CD4-positive, alpha-beta memory T cell (primary cell): Measurements from ENCODE around the gene CBLC. TPM values are rescaled to one million over a fixed set of nuclear protein-coding genes. Genes with fewer than 3 reads are reported as not detected.

Experiments used
- CTCF ChIA-PET: fragments of 350-600 bp; sonication (Branson Sonifier 250); formaldehyde crosslinking; loops from one replicate; lab custom pipeline; 2021; ENCODE audit warnings: inconsistent platforms; ENCODE audit not compliant: partially characterized antibody; lab: Charles Lee
- POLR2A ChIA-PET: fragments of 350-600 bp; sonication (Branson Sonifier 250); formaldehyde crosslinking; loops from one replicate; lab custom pipeline; 2021; ENCODE audit not compliant: partially characterized antibody; lab: Charles Lee
- DNase-seq, 5 donors: peaks; one replicate each; pipeline versions ENCODE4 v3.0.0 to v3.0.0-alpha.2; 2020 to 2022; ENCODE audit warnings: mixed read lengths in 1 of 5
- H3K27ac ChIP-seq: one replicate; pipeline ENCODE4 v1.7.0; 2013; ENCODE audit warnings: low read depth, low read length
- H3K27me3 ChIP-seq: 2 replicates; pipeline ENCODE4 v1.7.0; 2013; ENCODE audit warnings: mild to moderate bottlenecking, low read length, moderate library complexity; ENCODE audit not compliant: insufficient read depth
- H3K36me3 ChIP-seq: 2 replicates; pipeline ENCODE4 v1.7.0; 2013; ENCODE audit warnings: mild to moderate bottlenecking, low read length, moderate library complexity; ENCODE audit not compliant: insufficient read depth
- H3K4me1 ChIP-seq: 2 replicates; pipeline ENCODE4 v1.7.0; 2013; ENCODE audit warnings: mild to moderate bottlenecking, low read length, moderate library complexity; ENCODE audit not compliant: insufficient read depth
- H3K4me3 ChIP-seq, 2 donors: one replicate each; pipeline ENCODE4 v1.7.0; 2013; ENCODE audit warnings: low read length in 2 of 2, mild to moderate bottlenecking in 1 of 2
- H3K9me3 ChIP-seq, 2 donors: one replicate each; pipeline ENCODE4 v1.7.0; 2013; ENCODE audit warnings: low read length in 2 of 2, control low read depth in 1 of 2; ENCODE audit not compliant: control insufficient read depth in 1 of 2
- H3K27ac Mint-ChIP-seq, 7 donors: one replicate each; pipeline ENCODE4 v1.8.0; 2020 to 2021; ENCODE audit warnings: mixed read lengths in 7 of 7, mild to moderate bottlenecking in 6 of 7, inconsistent platforms in 3 of 7, moderate library complexity in 3 of 7
- H3K27me3 Mint-ChIP-seq, 2 donors: one replicate each; pipeline ENCODE4 v1.8.0; 2020 to 2021; ENCODE audit warnings: mixed read lengths in 2 of 2
- H3K36me3 Mint-ChIP-seq, 2 donors: one replicate each; pipeline ENCODE4 v1.8.0; 2020 to 2021; ENCODE audit warnings: mixed read lengths in 2 of 2, inconsistent platforms in 1 of 2, mild to moderate bottlenecking in 1 of 2
- H3K4me1 Mint-ChIP-seq, 4 donors: one replicate each; pipeline ENCODE4 v1.8.0; 2020 to 2021; ENCODE audit warnings: mixed read lengths in 4 of 4, mild to moderate bottlenecking in 1 of 4
- H3K4me3 Mint-ChIP-seq, 8 donors: one replicate each; pipeline ENCODE4 v1.8.0; 2020 to 2021; ENCODE audit warnings: mixed read lengths in 8 of 8, mild to moderate bottlenecking in 7 of 8, moderate library complexity in 6 of 8, inconsistent platforms in 3 of 8
- H3K9me3 Mint-ChIP-seq, 8 donors: one replicate each; pipeline ENCODE4 v1.8.0; 2020 to 2021; ENCODE audit warnings: mixed read lengths in 8 of 8, mild to moderate bottlenecking in 5 of 8, inconsistent platforms in 3 of 8, moderate library complexity in 1 of 8
- intact Hi-C: fragments of 100-400 bp; cut with micrococcal nuclease; formaldehyde crosslinking; loops from one replicate; pipeline ENCODE4 v1.15.1; 2023
- polyA plus RNA-seq, 2 donors: library from polyadenylated mRNA; unstranded; fragments of 300-500 nt; fragmentation: Illumina TruSeq; gene quantifications; one replicate each; pipeline ENCODE4 v1.2.3, GENCODE V29; 2021
- total RNA-seq, 2 experiments: library from RNA; stranded (reverse); gene quantifications; one replicate each; pipeline ENCODE4 v1.2.3, GENCODE V29; 2021

The CBLC gene
- total and polyA plus RNA-seq, 4 experiments from 2014 or later: not detected

DNA sequence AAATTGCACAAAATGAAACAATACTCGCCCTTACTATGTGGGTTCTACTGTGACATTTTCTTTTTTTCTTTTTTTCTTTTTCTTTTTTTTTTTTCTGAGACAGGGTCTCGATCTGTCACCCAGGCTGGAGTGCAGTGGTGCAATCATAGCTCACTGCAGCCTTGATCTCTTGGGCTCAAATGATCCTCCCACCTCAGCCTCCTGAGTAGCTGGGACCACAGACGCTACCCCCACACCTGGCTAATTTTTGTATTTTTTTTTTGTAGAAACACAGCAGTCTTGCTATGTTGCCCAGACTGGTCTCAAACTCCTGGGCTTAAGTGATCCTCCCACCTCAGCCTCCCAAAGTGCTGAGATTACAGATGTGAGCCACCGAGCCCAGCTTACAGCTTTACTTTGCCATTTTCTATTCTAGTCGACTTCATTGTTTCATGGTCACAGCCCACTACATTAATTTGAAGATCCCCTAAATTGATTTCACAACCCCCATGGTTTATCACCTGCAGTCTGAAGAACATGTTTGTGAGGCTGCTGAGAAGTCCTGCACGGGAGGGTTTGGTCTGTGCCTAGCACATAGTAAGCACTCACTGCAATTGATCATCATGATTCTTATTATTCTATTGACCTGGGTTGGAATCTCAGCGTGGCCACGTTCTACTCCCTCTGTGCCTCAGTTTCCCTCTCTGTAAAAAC lies 25.4 kb upstream of the CBLC start:
- Mint-ChIP-seq H3K4me1 (peaks cover 40 to 79% (median 59%) of the 10 kb centered on the region in 4 donors), H3K9me3 (no peaks in the 10 kb centered on the region), H3K27ac (peak overlapping the region; percentile 97 to 100 (median 98)), H3K27me3 (no peaks in the 10 kb centered on the region), H3K4me3 (peak overlapping the region; percentile 89 to 96 (median 93)), H3K36me3 (peaks cover 16 to 52% of the 10 kb centered on the region in 2 donors)
- H3K27ac ChIP-seq: peak overlapping the region; percentile 95
- H3K9me3 ChIP-seq: no peaks in the 10 kb centered on the region
- ChIA-PET POLR2A (interaction anchor here (0.6 to 1.7 kb wide), 5 partner anchors 9 to 28 kb away, joined by 3 to 8 read pairs (median 7); no protein-coding TSS in a partner anchor), CTCF (interaction anchor here (2.1 to 4.9 kb wide), 3 partner anchors 19 to 63 kb away, joined by 6 to 41 read pairs (median 13); no protein-coding TSS in a partner anchor)
- DNase-seq: no peak
- no peaks in the 10 kb centered on the region for H3K27me3 ChIP-seq
- H3K4me1 ChIP-seq: peaks cover 73% of the 10 kb centered on the region
- H3K4me3 ChIP-seq: peak overlapping the region; percentile 15 to 53
- peaks cover 12% of the 10 kb centered on the region for H3K36me3 ChIP-seq
- intact Hi-C loops: no loop called here

DNA sequence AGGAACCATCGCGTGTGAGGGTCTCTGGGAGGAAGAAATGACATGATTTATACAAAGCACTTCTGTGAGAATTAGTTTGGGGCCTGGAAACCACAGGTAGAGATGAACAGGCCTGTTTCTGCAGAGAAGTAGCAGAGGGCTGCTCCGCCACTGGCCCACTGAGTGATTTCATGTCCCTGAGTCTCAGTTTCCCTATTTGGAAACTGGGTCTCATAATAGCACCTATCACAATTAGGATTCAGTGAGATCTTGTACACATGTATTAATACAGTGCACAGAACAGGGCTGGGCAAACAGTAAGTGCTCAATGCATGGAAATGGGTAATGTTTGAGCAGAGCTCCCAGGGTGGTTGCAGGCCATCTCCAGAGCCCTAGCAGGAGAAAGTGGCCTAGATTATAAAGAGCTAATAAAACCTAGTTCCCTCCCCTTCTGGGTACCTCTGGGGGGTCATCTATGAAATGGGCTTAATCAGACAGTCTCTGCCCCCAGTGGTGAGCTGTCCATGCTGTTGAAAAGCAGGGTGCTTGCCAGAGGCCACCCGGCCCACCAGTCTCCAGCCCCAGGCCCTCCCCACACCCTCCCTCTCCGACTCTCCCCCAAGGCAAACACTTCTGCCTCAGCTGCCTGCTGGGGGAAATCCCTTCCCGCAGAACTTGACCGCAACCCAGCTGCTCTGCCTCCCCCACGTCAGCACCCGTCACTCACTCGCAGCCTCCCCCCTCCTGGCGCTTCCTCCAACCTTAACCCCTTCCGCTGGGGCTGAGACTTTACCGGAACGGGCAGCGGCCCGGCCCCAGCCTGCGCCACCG lies 24.7 kb upstream of the CBLC start:
- H3K9me3 Mint-ChIP-seq: no peaks in the 10 kb centered on the region
- H3K4me1 ChIP-seq: peaks cover 68% of the 10 kb centered on the region
- H3K36me3 Mint-ChIP-seq: peaks cover 16 to 53% of the 10 kb centered on the region in 2 donors
- H3K9me3 ChIP-seq: no peaks in the 10 kb centered on the region
- peak overlapping the region; percentile 95 for H3K27ac ChIP-seq
- H3K27me3 ChIP-seq: no peaks in the 10 kb centered on the region
- ChIA-PET CTCF (interaction anchor here (0.5 to 4.9 kb wide), 5 partner anchors 14 to 64 kb away, joined by 3 to 41 read pairs (median 6); no protein-coding TSS in a partner anchor), POLR2A (interaction anchor here (1.0 to 1.7 kb wide), 6 partner anchors 8 to 29 kb away, joined by 3 to 8 read pairs (median 7); no protein-coding TSS in a partner anchor)
- no peaks in the 10 kb centered on the region for H3K27me3 Mint-ChIP-seq
- peak; percentile 95 to 98 (median 97) for DNase-seq
- H3K4me1 Mint-ChIP-seq: peaks cover 38 to 76% (median 54%) of the 10 kb centered on the region in 4 donors
- peak overlapping the region; percentile 97 to 100 (median 98) for H3K27ac Mint-ChIP-seq
- H3K4me3 Mint-ChIP-seq: peak overlapping the region; percentile 89 to 96 (median 93)
- intact Hi-C loops: loop anchor here (1.0 kb wide), 2 partner anchors 17 to 29 kb away; no protein-coding TSS in a partner anchor
- peak overlapping the region; percentile 15 to 53 for H3K4me3 ChIP-seq
- peaks cover 17% of the 10 kb centered on the region for H3K36me3 ChIP-seq

DNA sequence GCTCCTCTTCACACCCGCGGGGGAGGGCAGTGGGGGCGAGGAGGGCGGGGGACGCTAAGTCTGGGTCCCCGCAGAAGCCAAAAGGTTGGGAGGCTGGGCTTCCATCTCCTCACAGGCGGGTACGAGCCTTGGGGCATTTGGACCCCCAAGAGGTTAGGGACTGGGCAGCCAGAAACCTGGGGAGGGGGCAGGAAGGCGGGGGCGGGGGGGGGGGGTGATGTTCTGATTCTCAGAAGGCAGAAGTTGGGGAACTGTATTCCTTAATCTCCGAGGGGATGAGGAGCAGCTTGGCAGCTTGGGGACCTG lies 24.1 kb upstream of the CBLC start:
- no peak for DNase-seq
- H3K4me1 ChIP-seq: peaks cover 68% of the 10 kb centered on the region
- peak overlapping the region; percentile 74 to 90 for H3K4me3 ChIP-seq
- Mint-ChIP-seq H3K27ac (peak overlapping the region; percentile 97 to 100 (median 98)), H3K27me3 (no peaks in the 10 kb centered on the region), H3K4me3 (peak overlapping the region; percentile 89 to 96 (median 93)), H3K36me3 (peaks cover 20 to 58% of the 10 kb centered on the region in 2 donors), H3K4me1 (peaks cover 37 to 78% (median 54%) of the 10 kb centered on the region in 4 donors), H3K9me3 (no peaks in the 10 kb centered on the region)
- intact Hi-C loops: loop anchor here (1.0 kb wide), 2 partner anchors 17 to 29 kb away; no protein-coding TSS in a partner anchor
- peak overlapping the region; percentile 95 for H3K27ac ChIP-seq
- H3K9me3 ChIP-seq: no peaks in the 10 kb centered on the region
- ChIA-PET CTCF (interaction anchor here (0.5 to 4.9 kb wide), 6 partner anchors 13 to 1736 kb away, joined by 3 to 41 read pairs (median 6); no protein-coding TSS in a partner anchor), POLR2A (interaction anchor here (0.8 to 2.5 kb wide), 9 partner anchors 8 to 29 kb away, joined by 3 to 8 read pairs (median 6); no protein-coding TSS in a partner anchor)
- no peaks in the 10 kb centered on the region for H3K27me3 ChIP-seq
- peaks cover 22% of the 10 kb centered on the region for H3K36me3 ChIP-seq

DNA sequence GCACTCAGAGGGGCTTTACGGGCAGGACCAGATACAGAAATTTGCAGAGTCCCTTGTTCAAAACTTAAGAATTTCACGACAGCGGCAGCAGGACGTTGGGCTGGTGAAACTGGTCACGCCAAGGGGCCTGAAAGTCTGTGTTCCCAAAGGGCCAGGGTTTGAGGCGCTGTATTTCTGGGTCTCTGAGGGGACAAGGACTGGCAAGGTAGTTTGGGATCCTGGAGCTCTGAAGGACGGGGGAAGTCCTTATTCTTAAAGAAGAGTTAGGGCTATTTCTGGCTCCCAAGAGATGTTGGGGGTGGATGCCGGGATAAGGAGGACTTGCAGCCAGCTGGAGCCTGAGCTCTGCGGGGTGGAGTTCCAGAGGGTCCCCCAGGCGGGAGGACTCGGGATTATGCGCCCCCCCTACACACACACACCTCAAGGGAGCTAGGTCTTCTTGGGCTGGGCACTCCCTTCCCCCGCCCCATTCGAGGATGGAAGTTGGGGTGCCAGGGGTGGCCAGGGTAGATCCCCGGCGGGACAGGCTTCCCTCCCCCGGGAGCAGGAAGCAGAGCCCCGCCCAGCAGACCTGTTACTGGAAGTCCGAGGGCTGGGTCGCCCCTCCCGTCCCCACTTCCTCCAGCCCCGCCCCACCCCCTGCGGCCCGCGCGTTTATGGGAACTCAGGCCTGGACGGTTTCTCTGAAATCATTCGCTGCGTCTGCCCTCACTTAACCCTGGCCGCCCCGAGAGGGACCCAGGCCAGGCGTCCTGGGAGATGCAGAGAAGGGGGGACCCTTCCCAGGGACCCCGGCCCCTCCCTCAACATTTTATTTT lies 23.5 kb upstream of the CBLC start:
- H3K4me1 ChIP-seq: peaks cover 68% of the 10 kb centered on the region
- peaks cover 36 to 75% (median 55%) of the 10 kb centered on the region in 4 donors for H3K4me1 Mint-ChIP-seq
- CTCF ChIA-PET: interaction anchor here (0.6 to 4.9 kb wide), 5 partner anchors 13 to 1736 kb away, joined by 4 to 41 read pairs (median 6); no protein-coding TSS in a partner anchor
- H3K4me3 Mint-ChIP-seq: peak overlapping the region; percentile 89 to 96 (median 93)
- no peaks in the 10 kb centered on the region for H3K27me3 ChIP-seq
- no peaks in the 10 kb centered on the region for H3K9me3 ChIP-seq
- H3K27ac ChIP-seq: peak overlapping the region; percentile 95
- peak; percentile 31 to 66 (median 47) for DNase-seq
- POLR2A ChIA-PET: interaction anchor here (0.8 to 2.5 kb wide), 6 partner anchors 9 to 30 kb away, joined by 4 to 8 read pairs (median 5); no protein-coding TSS in a partner anchor
- H3K27me3 Mint-ChIP-seq: no peaks in the 10 kb centered on the region
- H3K36me3 Mint-ChIP-seq: peaks cover 21 to 56% of the 10 kb centered on the region in 2 donors
- peak overlapping the region; percentile 74 to 90 for H3K4me3 ChIP-seq
- H3K36me3 ChIP-seq: peaks cover 23% of the 10 kb centered on the region
- H3K27ac Mint-ChIP-seq: peak overlapping the region; percentile 97 to 100 (median 98)
- no peaks in the 10 kb centered on the region for H3K9me3 Mint-ChIP-seq
- intact Hi-C loops: loop anchor here (1.0 kb wide), 2 partner anchors 16 to 30 kb away; no protein-coding TSS in a partner anchor

DNA sequence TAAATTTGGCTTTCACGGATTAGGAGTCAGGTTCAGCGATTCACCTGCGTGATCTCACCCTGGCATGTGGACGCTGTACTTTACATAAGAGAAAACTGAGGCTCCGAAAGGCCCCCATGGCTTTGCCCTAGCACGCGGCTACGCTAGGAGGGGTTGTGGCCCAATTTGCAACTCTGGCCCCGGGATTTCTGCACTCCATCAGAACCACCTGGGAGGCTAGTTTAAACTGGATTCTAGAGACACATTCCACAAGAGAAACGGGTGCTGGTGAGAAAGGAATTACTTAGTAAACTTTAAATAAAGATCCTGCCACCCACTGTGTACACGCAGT lies 23.0 kb upstream of the CBLC start:
- Mint-ChIP-seq H3K27ac (peak overlapping the region; percentile 97 to 100 (median 98)), H3K9me3 (no peaks in the 10 kb centered on the region), H3K27me3 (no peaks in the 10 kb centered on the region), H3K36me3 (peaks cover 22 to 52% of the 10 kb centered on the region in 2 donors), H3K4me1 (peaks cover 33 to 71% (median 50%) of the 10 kb centered on the region in 4 donors), H3K4me3 (peak overlapping the region; percentile 89 to 96 (median 93))
- H3K4me1 ChIP-seq: peaks cover 62% of the 10 kb centered on the region
- no peaks in the 10 kb centered on the region for H3K27me3 ChIP-seq
- H3K27ac ChIP-seq: peak overlapping the region; percentile 95
- H3K36me3 ChIP-seq: peaks cover 29% of the 10 kb centered on the region
- CTCF ChIA-PET: interaction anchor here (1.7 to 4.9 kb wide), 2 partner anchors 12 to 31 kb away, joined by 5 to 41 read pairs; no protein-coding TSS in a partner anchor
- peak in 1 of 5 donors; percentile 7 for DNase-seq
- POLR2A ChIA-PET: interaction anchor here (0.8 to 2.5 kb wide), 3 partner anchors 9 to 31 kb away, joined by 3 to 6 read pairs (median 4); no protein-coding TSS in a partner anchor
- H3K4me3 ChIP-seq: peak overlapping the region; percentile 40 to 74
- H3K9me3 ChIP-seq: no peaks in the 10 kb centered on the region
- intact Hi-C loops: no loop called here

DNA sequence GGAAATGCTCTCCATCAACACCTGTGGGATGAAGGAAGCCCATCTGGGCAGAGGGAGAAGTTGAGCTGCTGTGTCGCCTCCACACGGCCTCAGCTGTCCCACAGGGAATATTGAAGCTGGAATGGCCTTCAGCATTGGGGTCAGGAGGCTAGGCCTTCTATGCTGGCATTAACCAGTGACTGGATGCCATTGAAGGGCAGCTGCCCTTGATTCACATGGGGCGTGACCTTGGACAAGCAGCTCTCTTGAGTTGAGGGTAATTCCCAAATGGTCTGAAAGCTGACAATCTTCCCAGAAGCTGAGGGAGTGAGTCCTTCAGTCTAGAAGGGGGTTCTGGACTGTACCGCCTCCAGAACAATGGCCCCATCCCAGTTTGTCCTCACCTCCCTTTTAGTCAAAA lies 22.5 kb upstream of the CBLC start:
- Mint-ChIP-seq H3K36me3 (peaks cover 27 to 54% of the 10 kb centered on the region in 2 donors), H3K9me3 (no peaks in the 10 kb centered on the region), H3K27ac (peak overlapping the region; percentile 97 to 100 (median 98)), H3K4me3 (peak overlapping the region; percentile 89 to 96 (median 93)), H3K4me1 (peaks cover 32 to 71% (median 47%) of the 10 kb centered on the region in 4 donors), H3K27me3 (no peaks in the 10 kb centered on the region)
- Histone ChIP-seq H3K27ac (peak overlapping the region; percentile 95), H3K4me3 (peak overlapping the region in 1 of 2 donors; percentile 74), H3K9me3 (no peaks in the 10 kb centered on the region), H3K4me1 (peaks cover 57% of the 10 kb centered on the region), H3K36me3 (peaks cover 32% of the 10 kb centered on the region), H3K27me3 (no peaks in the 10 kb centered on the region)
- intact Hi-C loops: no loop called here
- POLR2A ChIA-PET: interaction anchor here (0.8 to 2.5 kb wide), 2 partner anchors 9 to 31 kb away, joined by 3 to 6 read pairs; no protein-coding TSS in a partner anchor
- no peak for DNase-seq
- CTCF ChIA-PET: interaction anchor here (4.9 kb wide), 1 partner anchor 32 kb away, joined by 41 read pairs; no protein-coding TSS in a partner anchor
